Measurements from ENCODE around the gene HELZ2. TPM values are rescaled to one million over a fixed set of nuclear protein-coding genes. Genes with fewer than 3 reads are reported as not detected.

The HELZ2 gene
- total RNA-seq, 1 experiment from 2014 or later = 27.9 TPM

DNA sequence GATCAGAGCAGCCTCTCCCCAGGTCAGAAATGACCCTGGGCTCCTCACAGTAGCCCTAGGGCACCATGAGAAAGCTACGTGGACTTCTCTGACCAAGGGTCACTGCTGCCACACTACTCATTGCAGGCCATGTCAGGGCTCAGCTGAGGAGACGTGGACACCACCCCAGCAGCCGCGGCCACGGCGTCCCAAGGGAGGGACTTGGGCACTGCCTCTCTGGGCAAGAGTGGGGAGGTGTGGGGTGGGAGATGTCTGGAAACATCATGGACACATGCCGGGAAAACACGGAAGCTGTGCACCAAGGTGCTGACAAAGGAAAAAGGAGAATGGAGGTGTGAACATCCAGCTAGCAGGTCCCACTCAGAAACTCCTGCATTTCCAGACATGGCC lies 43.8 kb upstream of the HELZ2 start:
- H3K4me3 Mint-ChIP-seq = no peak overlapping the region

More for the DNA sequence above, 43.8 kb upstream of the HELZ2 start:
- H2BK120ac ChIP-seq (ENCODE audit: low read depth, low read length, poor library complexity, severe bottlenecking) = no peak overlapping the region
- Mint-ChIP-seq H3K27ac (no peak overlapping the region), H3K4me1 (peaks cover 12 to 13% of the 10 kb centered on the region in 2 experiments), H3K27me3 (ENCODE audit: low read depth) (no peaks in the 10 kb centered on the region; the same call in 1 of the 2 replicates), H3K9me3 (peaks cover 17 to 19% of the 10 kb centered on the region in 2 experiments), H3K36me3 (ENCODE audit: insufficient read depth in 1 of 3, low read depth in 3 of 3) (peaks cover 48 to 63% (median 59%) of the 10 kb centered on the region in 3 experiments)
- H2BK15ac ChIP-seq (ENCODE audit: low read depth, low read length) = no peak overlapping the region
- no peak overlapping the region for H3K4ac ChIP-seq (ENCODE audit: low read depth, low read length)
- TF ChIP-seq, protein P1, sequence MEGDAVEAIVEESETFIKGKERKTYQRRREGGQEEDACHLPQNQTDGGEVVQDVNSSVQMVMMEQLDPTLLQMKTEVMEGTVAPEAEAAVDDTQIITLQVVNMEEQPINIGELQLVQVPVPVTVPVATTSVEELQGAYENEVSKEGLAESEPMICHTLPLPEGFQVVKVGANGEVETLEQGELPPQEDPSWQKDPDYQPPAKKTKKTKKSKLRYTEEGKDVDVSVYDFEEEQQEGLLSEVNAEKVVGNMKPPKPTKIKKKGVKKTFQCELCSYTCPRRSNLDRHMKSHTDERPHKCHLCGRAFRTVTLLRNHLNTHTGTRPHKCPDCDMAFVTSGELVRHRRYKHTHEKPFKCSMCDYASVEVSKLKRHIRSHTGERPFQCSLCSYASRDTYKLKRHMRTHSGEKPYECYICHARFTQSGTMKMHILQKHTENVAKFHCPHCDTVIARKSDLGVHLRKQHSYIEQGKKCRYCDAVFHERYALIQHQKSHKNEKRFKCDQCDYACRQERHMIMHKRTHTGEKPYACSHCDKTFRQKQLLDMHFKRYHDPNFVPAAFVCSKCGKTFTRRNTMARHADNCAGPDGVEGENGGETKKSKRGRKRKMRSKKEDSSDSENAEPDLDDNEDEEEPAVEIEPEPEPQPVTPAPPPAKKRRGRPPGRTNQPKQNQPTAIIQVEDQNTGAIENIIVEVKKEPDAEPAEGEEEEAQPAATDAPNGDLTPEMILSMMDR (conservative IDR thresholded peaks at IDR 0.05) = no peak
- no peak overlapping the region for H3K56ac ChIP-seq (ENCODE audit: insufficient read length, low read depth, low read length)
- no peak overlapping the region for H2AFZ ChIP-seq (ENCODE audit: low read length)
- H3K27ac ChIP-seq (ENCODE audit: insufficient read length, low read depth, low read length) = no peak overlapping the region
- no peaks in the 10 kb centered on the region for H4K20me1 ChIP-seq (ENCODE audit: control insufficient read depth, insufficient read depth, insufficient read length)
- H2BK5ac ChIP-seq (ENCODE audit: insufficient read length, low read length) = no peak overlapping the region
- H3K18ac ChIP-seq (ENCODE audit: insufficient read length, low read depth, low read length) = no peak overlapping the region
- H3K23me2 ChIP-seq (ENCODE audit: insufficient read length, low read depth, low read length, poor library complexity, severe bottlenecking) = no peaks in the 10 kb centered on the region
- H3K27me3 ChIP-seq (ENCODE audit: insufficient read depth, low read length) = no peaks in the 10 kb centered on the region
- no peak overlapping the region for H3K23ac ChIP-seq (ENCODE audit: insufficient read length, low read depth, low read length)
- H3K14ac ChIP-seq (ENCODE audit: insufficient read depth, low read length) = no peak overlapping the region
- no peak overlapping the region for H3K4me2 ChIP-seq (ENCODE audit: insufficient read depth, insufficient read length, low read length)
- no peak overlapping the region for H2AK5ac ChIP-seq (ENCODE audit: insufficient read length, low read length)
- DNase-seq = no peak
- H4K91ac ChIP-seq (ENCODE audit: insufficient read length, low read depth, low read length) = no peak overlapping the region
- H4K8ac ChIP-seq (replicated peaks; ENCODE audit: insufficient read length, low read depth, low read length) = no peak overlapping the region
- H2BK12ac ChIP-seq (ENCODE audit: insufficient read length, low read depth, low read length) = no peak overlapping the region
- H3K79me2 ChIP-seq (ENCODE audit: insufficient read depth, low read length) = peaks cover under 1% of the 10 kb centered on the region; the same call in 1 of the 2 replicates
- peaks cover 13% of the 10 kb centered on the region for H3K9me3 ChIP-seq (ENCODE audit: control insufficient read depth, low read depth, low read length)
- H4K5ac ChIP-seq (ENCODE audit: insufficient read length, low read depth, low read length) = no peak overlapping the region
- H2BK20ac ChIP-seq (ENCODE audit: low read depth, low read length, poor library complexity, severe bottlenecking) = no peak overlapping the region
- no peaks in the 10 kb centered on the region for H3K4me1 ChIP-seq (ENCODE audit: insufficient read depth, low read length)
- H3K79me1 ChIP-seq (ENCODE audit: insufficient read depth, low read depth, low read length, poor library complexity, severe bottlenecking) = peaks cover 4% of the 10 kb centered on the region
- no CpG with 5 or more reads among the region's 8 CpGs for WGBS (ENCODE audit: extremely low coverage, insufficient read length, low lambda C conversion rate)
- no peak overlapping the region for H3T11ph ChIP-seq (ENCODE audit: low read length)
- H3K9ac ChIP-seq (ENCODE audit: extremely low read depth, insufficient read length, low read length) = no peak overlapping the region
